SK-N-SH (cell line): ENCODE results near the gene KLHL2. TPM values are rescaled to one million over a fixed set of nuclear protein-coding genes. Genes with fewer than 3 reads are reported as not detected.

Experiments used
- CTCF ChIA-PET: fragments of 300-600, 350-600 bp; formaldehyde crosslinking; extraction: SDS; loops from one replicate; lab custom pipeline; 2021; lab: Yijun Ruan, JAX
- POLR2A ChIA-PET: fragments of 350-600 bp; sonication (Branson Sonifier 250); formaldehyde crosslinking; extraction: SDS; loops from one replicate; lab custom pipeline; 2020; ENCODE audit warnings: antibody characterized with exemption, inconsistent platforms; lab: Yijun Ruan, JAX
- DNase-seq: peaks from one replicate; pipeline ENCODE4 v3.0.0; 2012
- H2AFZ ChIP-seq: fragments of 200-600 bp; sonication (generic); 2 replicates; pipeline ENCODE4 v1.8.1; 2016; ENCODE audit warnings: antibody characterized with exemption, mild to moderate bottlenecking, low read depth
- H3F3A ChIP-seq: fragments of 200-600 bp; sonication (generic); replicated peaks from 2 replicates; pipeline ENCODE3; 2016; ENCODE audit warnings: antibody characterized with exemption, mild to moderate bottlenecking; ENCODE audit not compliant: insufficient read depth
- H3K27ac ChIP-seq, 2 experiments: fragments of 200-500 bp in 1 of 2; fragments of 200-600 bp in 1 of 2; sonication (Bioruptor generic) in 1 of 2; sonication (generic), shearing (Covaris generic) in 1 of 2; 2 replicates each; pipeline versions ENCODE4 v1.5.1 to v1.6.1; 2014 to 2016; ENCODE audit warnings: low read depth in 2 of 2, inconsistent platforms in 1 of 2, low read length in 1 of 2, mild to moderate bottlenecking in 1 of 2, mixed read lengths in 1 of 2
- H3K27me3 ChIP-seq: fragments of 200-600 bp; sonication (generic), shearing (Covaris generic); 2 replicates; pipeline ENCODE4 v1.6.1; 2016; ENCODE audit warnings: mixed run types; ENCODE audit not compliant: insufficient read depth
- H3K36me3 ChIP-seq, 2 experiments: fragments of 200-500 bp in 1 of 2; fragments of 200-600 bp in 1 of 2; sonication (Bioruptor generic) in 1 of 2; sonication (generic) in 1 of 2; replicated peaks in 1 of 2; 2 replicates each; pipeline versions ENCODE3 to v1.5.1; 2014 to 2016; ENCODE audit warnings: low read length in 1 of 2, mild to moderate bottlenecking in 1 of 2; ENCODE audit not compliant: insufficient read depth in 2 of 2, control insufficient read depth in 1 of 2
- H3K4me1 ChIP-seq, 2 experiments: fragments of 200-500 bp in 1 of 2; fragments of 200-600 bp in 1 of 2; sonication (Bioruptor generic) in 1 of 2; sonication (generic), shearing (Covaris generic) in 1 of 2; 2 replicates each; pipeline versions ENCODE4 v1.5.1 to v1.6.1; 2014 to 2016; ENCODE audit warnings: low read depth in 1 of 2, low read length in 1 of 2, mixed run types in 1 of 2; ENCODE audit not compliant: insufficient read depth in 2 of 2, control insufficient read depth in 1 of 2
- H3K4me2 ChIP-seq: fragments of 200-600 bp; sonication (generic), shearing (Covaris generic); 2 replicates; pipeline ENCODE4 v1.6.1; 2017; ENCODE audit warnings: mixed run types
- H3K4me3 ChIP-seq, 2 experiments: fragments of 200-500 bp in 1 of 2; fragments of 200-600 bp in 1 of 2; sonication (Bioruptor generic) in 1 of 2; sonication (generic), shearing (Covaris generic) in 1 of 2; 2 replicates each; pipeline versions ENCODE4 v1.5.1 to v1.8.1; 2014 to 2016; ENCODE audit warnings: low read depth in 2 of 2, inconsistent platforms in 1 of 2, low read length in 1 of 2, mild to moderate bottlenecking in 1 of 2, mixed read lengths in 1 of 2, moderate library complexity in 1 of 2
- H3K79me2 ChIP-seq: fragments of 200-600 bp; sonication (generic); 2 replicates; pipeline ENCODE4 v1.8.1; 2017; ENCODE audit warnings: mild to moderate bottlenecking; ENCODE audit not compliant: insufficient read depth
- H3K9ac ChIP-seq: fragments of 200-600 bp; sonication (generic); 2 replicates; pipeline ENCODE4 v1.6.1; 2017; ENCODE audit warnings: mixed run types
- H3K9me2 ChIP-seq: fragments of 200-600 bp; sonication (generic); 2 replicates; pipeline ENCODE4 v1.6.1; 2017; ENCODE audit warnings: mixed run types
- H3K9me3 ChIP-seq: fragments of 200-600 bp; sonication (generic); 2 replicates; pipeline ENCODE4 v1.6.1; 2017; ENCODE audit warnings: mixed run types, mild to moderate bottlenecking, moderate library complexity
- H4K20me1 ChIP-seq: fragments of 200-600 bp; sonication (generic); 2 replicates; pipeline ENCODE4 v1.6.1; 2017; ENCODE audit warnings: mild to moderate bottlenecking, mixed run types; ENCODE audit not compliant: insufficient read depth
- CHD2 ChIP-seq: fragments of 150-350 bp; IDR thresholded peaks from 2 replicates; pipeline ENCODE4 v1.6.1; 2018; ENCODE audit warnings: low read length; ENCODE audit not compliant: partially characterized antibody
- CTCF ChIP-seq: fragments of 200-600 bp; sonication (generic); IDR thresholded peaks from 2 replicates; pipeline ENCODE4 v1.6.1; 2017; ENCODE audit warnings: antibody characterized with exemption, mild to moderate bottlenecking, moderate library complexity
- ELF1 ChIP-seq: IDR thresholded peaks from 2 replicates; pipeline ENCODE4 v1.4.0; 2012
- EZH2phosphoT487 ChIP-seq: fragments of 200-600 bp; sonication (generic); IDR thresholded peaks from 2 replicates; pipeline ENCODE4 v1.6.1; 2017; ENCODE audit warnings: low read depth, mixed run types, mild to moderate bottlenecking, antibody characterized with exemption, moderate library complexity, borderline replicate concordance
- FOSL2 ChIP-seq: IDR thresholded peaks from 2 replicates; pipeline ENCODE4 v1.4.0; 2012; ENCODE audit warnings: low read depth, mild to moderate bottlenecking, moderate library complexity, borderline replicate concordance
- FOXJ3 ChIP-seq: sonication (generic); formaldehyde crosslinking; IDR thresholded peaks from 2 replicates; pipeline ENCODE4 v1.5.1; 2020; ENCODE audit warnings: mild to moderate bottlenecking, missing genetic modification reagents
- FOXM1 ChIP-seq: IDR thresholded peaks from 2 replicates; pipeline ENCODE4 v1.4.0; 2012; ENCODE audit warnings: low read depth, mild to moderate bottlenecking
- MAX ChIP-seq: IDR thresholded peaks from 2 replicates; pipeline ENCODE4 v1.4.0; 2012; ENCODE audit warnings: low read depth
- NRF1 ChIP-seq: IDR thresholded peaks from 2 replicates; pipeline ENCODE4 v1.6.1; 2012; ENCODE audit warnings: low read depth, mild to moderate bottlenecking, low read length
- PBX3 ChIP-seq: IDR thresholded peaks from 2 replicates; pipeline ENCODE4; 2012
- RAD21 ChIP-seq: IDR thresholded peaks from 2 replicates; pipeline ENCODE4 v1.6.1; 2012; ENCODE audit warnings: mild to moderate bottlenecking, low read length
- RCOR1 ChIP-seq: fragments of 150-350 bp; IDR thresholded peaks from 2 replicates; pipeline ENCODE4 v1.6.1; 2017; ENCODE audit warnings: antibody characterized with exemption, low read length
- SMC3 ChIP-seq: IDR thresholded peaks from 2 replicates; pipeline ENCODE4 v1.6.1; 2012; ENCODE audit warnings: low read depth, low read length, improper control_type of control experiment
- TEAD4 ChIP-seq: IDR thresholded peaks from 2 replicates; pipeline ENCODE4 v1.4.0; 2012; ENCODE audit warnings: mild to moderate bottlenecking, borderline replicate concordance; ENCODE audit not compliant: insufficient read depth
- USF2 ChIP-seq: fragments of 150-350 bp; IDR thresholded peaks from 2 replicates; pipeline ENCODE4 v1.6.1; 2017; ENCODE audit warnings: antibody characterized with exemption, low read length, low read depth, borderline replicate concordance
- ZBTB33 ChIP-seq: IDR thresholded peaks from 2 replicates; pipeline ENCODE4 v1.4.0; 2012; ENCODE audit warnings: low read depth, borderline replicate concordance
- WGBS: methylation state at CpG from one replicate; pipeline ENCODE4 v1.1.6; 2017; ENCODE audit warnings: low lambda C conversion rate; 5-methylcytosine and 5-hydroxymethylcytosine counted together
- polyA plus RNA-seq, 3 experiments: library from polyadenylated mRNA; depleted of rRNA; stranded (reverse); fragments of >200 nt; gene quantifications; 2 replicates each; pipeline ENCODE4 v1.2.3, GENCODE V29; 2012

The KLHL2 gene
- polyA plus RNA-seq, 1 of the 3 experiments (the other 2 are of a cell fraction) = 25.0 TPM

GRCh38 chr4:165301833-165302232, 94.5 kb downstream of the KLHL2 start:
- ChIA-PET CTCF (no interaction called here), POLR2A (no interaction called here)
- H3K9me3 ChIP-seq = no peaks in the 10 kb centered on the region
- peak overlapping the region; percentile 12; the same call in 1 of the 2 replicates for H3K4me2 ChIP-seq
- H4K20me1 ChIP-seq = no peaks in the 10 kb centered on the region
- H3K79me2 ChIP-seq = no peaks in the 10 kb centered on the region
- 84% methylated on average over 1 of the region's 1 CpG for WGBS
- no peak overlapping the region for H3K27ac ChIP-seq
- peaks cover 16 to 41% of the 10 kb centered on the region in 2 experiments for H3K36me3 ChIP-seq
- no peak overlapping the region for H2AFZ ChIP-seq
- no peak overlapping the region for H3K9ac ChIP-seq
- H3F3A ChIP-seq = no peaks in the 10 kb centered on the region
- no peaks in the 10 kb centered on the region for H3K9me2 ChIP-seq
- peaks cover 0 to 2% of the 10 kb centered on the region in 2 experiments; a peak in 2 of 4 replicates for H3K4me1 ChIP-seq
- TF ChIP-seq SMC3 = no peak
- no peak for TF ChIP-seq CTCF
- TF ChIP-seq ELF1 = no peak
- no peak for TF ChIP-seq TEAD4
- no peak for TF ChIP-seq EZH2phosphoT487
- TF ChIP-seq RAD21 = no peak
- TF ChIP-seq USF2 = no peak
- no peak for TF ChIP-seq RCOR1
- TF ChIP-seq NRF1 = no peak
- TF ChIP-seq FOSL2 = no peak
- TF ChIP-seq PBX3 = no peak
- no peak for TF ChIP-seq CHD2
- TF ChIP-seq FOXJ3 = no peak
- no peak for TF ChIP-seq MAX
- no peak for TF ChIP-seq FOXM1
- no peak for TF ChIP-seq ZBTB33
- TF ChIP-seq, all 33 proteins: peak for 0
- H3K4me3 ChIP-seq = no peak overlapping the region; a peak in 1 of 4 replicates
- DNase-seq = no peak
- H3K27me3 ChIP-seq = no peaks in the 10 kb centered on the region
